Mucosa of descending colon (tissue), 3 donors: ENCODE results near the gene NDRG4. TPM values are rescaled to one million over a fixed set of nuclear protein-coding genes. Genes with fewer than 3 reads are reported as not detected.

ENCODE experiments used
- ATAC-seq: fragments of 200-7000 bp; cut with Tn5 transposase; one replicate; pipeline ENCODE4 v1.9.1; 2020; ENCODE audit warnings: mild to moderate bottlenecking, moderate library complexity
- DNase-seq, 3 donors: peaks; one replicate each; pipeline ENCODE4 v3.0.0-alpha.2; 2020
- H3K36me3 ChIP-seq: fragments of 200-600 bp; one replicate; pipeline ENCODE4 v1.8.0; 2021; ENCODE audit warnings: low read depth, mild to moderate bottlenecking
- H3K4me1 ChIP-seq: fragments of 200-600 bp; one replicate; pipeline ENCODE4 v1.8.0; 2021; ENCODE audit warnings: low read depth, mild to moderate bottlenecking
- H3K4me3 ChIP-seq: fragments of 200-600 bp; one replicate; pipeline ENCODE4 v1.8.0; 2021; ENCODE audit warnings: mild to moderate bottlenecking
- H3K9me3 ChIP-seq: fragments of 200-600 bp; one replicate; pipeline ENCODE4 v1.8.0; 2021; ENCODE audit warnings: mild to moderate bottlenecking
- CTCF ChIP-seq: fragments of 200-600 bp; IDR thresholded peaks from one replicate; pipeline ENCODE4 v1.8.0; 2022; ENCODE audit warnings: antibody characterized with exemption, mild to moderate bottlenecking
- intact Hi-C, 2 donors: fragments of 100-400 bp; cut with DNase I in 1 of 2; cut with micrococcal nuclease in 1 of 2; formaldehyde crosslinking; loops; one replicate each; pipeline versions ENCODE4 v1.11.0 to v1.11.1; 2022; cut with DNase I, micrococcal nuclease
- total RNA-seq, 3 donors: library from RNA; stranded (reverse); fragmentation: NEBNext Ultra II Directional in 2 of 3; extraction: Animal tissue kit (Norgen Biotek cat#: 25700) in 2 of 3; gene quantifications; one replicate each; pipeline versions ENCODE4 v1.2.1 to v1.2.4, GENCODE V29; 2021 to 2023
- donor health status: DM: no; HTN: no; CAD: no; lungs with moderate emphysema.
- donor health status: DM: no; HTN: no; CAD: no.
- donor health status: DM: no; HTN: yes; CAD: no.

The NDRG4 gene
- total RNA-seq, 3 donors from 2014 or later = 3.0 to 15.8 (median 3.6) TPM

DNA sequence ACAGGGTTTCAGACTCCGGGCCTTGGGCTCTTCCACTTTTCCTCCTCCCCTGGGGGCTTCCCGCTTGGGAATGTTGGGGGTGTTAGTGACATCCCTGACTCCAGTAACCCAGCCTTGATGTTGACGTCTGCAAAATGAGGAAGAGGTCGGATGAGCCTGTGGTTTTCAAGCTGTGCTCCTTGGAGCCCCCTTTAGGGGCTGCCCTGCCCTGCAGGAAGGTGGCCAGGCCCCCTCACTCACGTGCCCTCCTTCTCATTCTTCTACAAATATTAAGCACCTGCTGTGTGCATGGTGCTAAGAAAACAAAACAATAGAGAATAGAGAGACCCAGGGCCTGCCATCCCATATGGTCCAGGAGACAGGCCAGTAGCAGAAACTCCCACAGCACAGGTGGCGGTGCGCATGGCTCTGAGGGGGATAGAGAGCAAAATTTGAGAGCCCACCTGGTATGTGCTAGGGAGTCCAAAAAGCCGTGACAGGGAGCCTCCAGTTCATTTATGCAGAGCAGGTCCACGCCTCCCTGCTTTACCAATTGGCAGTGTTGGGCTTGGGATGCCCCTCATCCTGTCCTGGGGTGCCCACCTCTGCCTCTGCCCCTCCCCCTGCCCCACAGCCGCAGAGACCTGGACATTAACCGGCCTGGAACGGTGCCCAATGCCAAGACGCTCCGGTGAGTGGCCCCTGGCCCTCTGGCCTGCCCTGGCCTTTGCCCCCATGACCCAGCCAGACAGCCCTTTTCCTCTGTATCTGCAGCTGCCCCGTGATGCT is 7.4 kb downstream of the NDRG4 start:
- no peak for ATAC-seq
- TF ChIP-seq CTCF = no peak
- no peak overlapping the region for H3K4me3 ChIP-seq
- no peak for DNase-seq
- H3K4me1 ChIP-seq = no peaks in the 10 kb centered on the region
- H3K36me3 ChIP-seq = no peaks in the 10 kb centered on the region
- intact Hi-C loops = no loop called here
- H3K9me3 ChIP-seq = no peaks in the 10 kb centered on the region

GRCh38 chr16:58507963-58508670 is 8.2 kb downstream of the NDRG4 start:
- DNase-seq = no peak
- no peaks in the 10 kb centered on the region for H3K4me1 ChIP-seq
- no peaks in the 10 kb centered on the region for H3K36me3 ChIP-seq
- TF ChIP-seq CTCF = no peak
- ATAC-seq = no peak
- H3K9me3 ChIP-seq = no peaks in the 10 kb centered on the region
- intact Hi-C loops = no loop called here
- no peak overlapping the region for H3K4me3 ChIP-seq

DNA sequence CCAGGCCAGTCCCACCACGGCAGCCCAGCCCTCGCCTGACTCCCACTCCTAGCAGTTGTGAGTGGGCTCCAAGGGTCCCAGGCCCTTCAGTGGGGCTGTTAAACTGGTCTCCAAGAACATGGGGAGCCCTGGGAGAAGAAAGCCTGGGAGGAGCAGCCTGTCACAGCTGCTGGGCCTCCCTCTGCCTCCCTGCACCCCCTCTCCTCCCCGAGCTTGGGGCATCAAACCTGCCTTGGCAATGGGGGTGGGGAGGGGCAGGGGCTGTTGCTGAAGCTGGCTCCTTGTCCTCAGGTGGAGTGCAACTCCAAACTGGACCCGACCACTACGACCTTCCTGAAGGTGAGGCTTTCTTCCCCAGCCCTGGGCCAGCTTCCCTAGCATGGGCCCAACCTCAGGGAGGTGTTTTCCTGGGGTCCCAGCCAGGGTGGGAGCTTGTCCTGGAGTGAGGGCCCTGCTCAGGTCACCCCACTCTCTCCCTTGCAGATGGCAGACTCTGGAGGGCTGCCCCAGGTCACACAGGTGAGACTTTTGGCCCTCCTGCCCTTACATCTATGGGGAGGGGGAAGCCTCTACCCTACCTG is 8.8 kb downstream of the NDRG4 start:
- ATAC-seq = no peak
- no peak overlapping the region for H3K4me3 ChIP-seq
- no peak for TF ChIP-seq CTCF

GRCh38 chr16:58509256-58510096 is 9.5 kb downstream of the NDRG4 start:
- intact Hi-C loops = no loop called here

More for the DNA sequence above, 8.8 kb downstream of the NDRG4 start:
- intact Hi-C loops = no loop called here
- DNase-seq = no peak
- H3K36me3 ChIP-seq = no peaks in the 10 kb centered on the region
- no peaks in the 10 kb centered on the region for H3K4me1 ChIP-seq
- no peaks in the 10 kb centered on the region for H3K9me3 ChIP-seq

More at GRCh38 chr16:58509256-58510096, 9.5 kb downstream of the NDRG4 start:
- Histone ChIP-seq H3K4me3 (no peak overlapping the region), H3K4me1 (peaks cover 1% of the 10 kb centered on the region), H3K9me3 (no peaks in the 10 kb centered on the region), H3K36me3 (no peaks in the 10 kb centered on the region)
- no peak for ATAC-seq
- no peak for DNase-seq
- no peak for TF ChIP-seq CTCF
